ENCODE measurements around the gene USP9X. TPM values are rescaled to one million over a fixed set of nuclear protein-coding genes. Genes with fewer than 3 reads are reported as not detected.

USP9X gene
- total and polyA plus RNA-seq, 2 of the 8 experiments (the other 6 are each of a cell fraction or from before 2014, with no cell fraction given), result 79.2 to 300 TPM

DNA sequence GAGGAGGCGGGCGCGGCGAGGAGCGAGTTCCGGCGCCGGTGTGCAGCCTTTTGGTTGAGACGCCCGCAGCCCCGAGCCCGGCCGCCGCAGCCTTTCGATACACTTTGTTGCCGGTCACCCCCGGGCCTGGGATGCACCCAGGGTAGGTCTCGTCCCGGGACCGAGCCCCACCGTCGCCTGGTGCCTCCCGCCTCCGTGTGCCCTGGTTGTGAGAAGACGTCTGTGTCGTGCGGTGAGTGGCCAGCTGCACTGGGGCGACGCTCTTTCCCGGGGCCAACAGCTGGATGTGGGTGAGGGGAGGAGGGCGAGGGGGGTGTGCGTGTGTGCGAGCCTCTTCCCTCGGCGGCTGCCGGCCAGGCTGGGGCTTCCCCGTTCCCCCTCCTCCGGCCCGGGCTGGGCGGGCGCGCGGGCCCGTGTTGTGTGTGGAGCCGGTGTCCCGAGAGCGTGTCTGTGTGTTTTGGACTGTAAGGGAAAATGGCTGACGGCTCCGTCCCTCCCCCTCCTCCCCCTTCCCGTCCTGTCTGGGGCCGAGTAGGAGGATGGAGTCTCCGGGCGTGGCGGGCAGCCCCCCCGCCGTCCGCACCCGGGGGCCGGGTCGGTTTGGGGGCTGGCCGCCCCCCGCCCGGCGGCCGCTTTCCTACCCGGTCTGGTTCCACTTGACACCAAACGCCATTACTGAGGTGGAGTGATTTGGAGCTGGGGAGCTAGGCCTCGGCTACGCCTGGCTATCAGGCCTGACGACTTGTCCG is 807 bp downstream of the USP9X start:
- H2AK5ac ChIP-seq (ENCODE audit: low read depth, low read length), result no peak overlapping the region
- H3K9me3 ChIP-seq (ENCODE audit: insufficient read depth in 2 of 2, low read depth in 1 of 2, low read length in 1 of 2), result no peaks in the 10 kb centered on the region
- no peak overlapping the region for H2BK120ac ChIP-seq (replicated peaks; ENCODE audit: low read depth, low read length)
- no peaks in the 10 kb centered on the region for H3K79me1 ChIP-seq (ENCODE audit: low read depth, low read length)
- H4K91ac ChIP-seq (replicated peaks; ENCODE audit: insufficient read length, low read length), result peak overlapping the region; percentile 74
- H3K56ac ChIP-seq (replicated peaks; ENCODE audit: insufficient read length, low read depth, low read length), result peak overlapping the region; percentile 32
- peaks cover 0 to 44% (median 2%) of the 10 kb centered on the region in 4 experiments; a peak in 4 of 8 replicates for H3K36me3 ChIP-seq (ENCODE audit: control insufficient read depth in 2 of 4, insufficient read depth in 4 of 4, low read length in 3 of 4)
- H3K4me1 ChIP-seq (replicated peaks in 1 of 4; ENCODE audit: control insufficient read depth in 3 of 4, insufficient read depth in 4 of 4, low read length in 3 of 4), result peaks cover 0 to 3% (median 0%) of the 10 kb centered on the region in 4 experiments; a peak in 1 of 7 replicates
- ChIA-PET CTCF (ENCODE audit: partially characterized antibody) (interaction anchor here (1.5 kb wide), 1 partner anchor 60 kb away, joined by 3 read pairs; no protein-coding TSS in a partner anchor), POLR2A (ENCODE audit: partially characterized antibody) (interaction anchor here (0.9 to 4.4 kb wide), 12 partner anchors 10 to 58 kb away, joined by 3 to 19 read pairs (median 4); no protein-coding TSS in a partner anchor)
- H3K4me3 ChIP-seq (ENCODE audit: extremely low read depth in 1 of 4, insufficient read depth in 2 of 4, low read depth in 3 of 4, low read length in 4 of 4), result peak overlapping the region; percentile 77 to 100 (median 90)
- H3K79me2 ChIP-seq (ENCODE audit: control insufficient read depth in 1 of 2, insufficient read depth in 2 of 2, low read length in 2 of 2), result peaks cover 40 to 71% of the 10 kb centered on the region in 2 experiments
- no peak overlapping the region for H3K4ac ChIP-seq (replicated peaks; ENCODE audit: insufficient read length, low read depth, low read length)
- no peak overlapping the region; the same call in 1 of the 2 replicates for H4K8ac ChIP-seq (ENCODE audit: extremely low read depth, insufficient read depth, low read length)
- peak overlapping the region; percentile 85 for H3K27ac ChIP-seq (ENCODE audit: low read depth, low read length)
- H3K14ac ChIP-seq (ENCODE audit: insufficient read length), result peak overlapping the region; percentile 80
- H4K5ac ChIP-seq (ENCODE audit: insufficient read length, low read depth, low read length), result peak overlapping the region; percentile 66
- H2BK20ac ChIP-seq (ENCODE audit: low read length), result no peak overlapping the region
- H2AFZ ChIP-seq (ENCODE audit: low read length), result no peak overlapping the region
- DNase-seq (ENCODE audit: low read depth in 1 of 2, low spot score in 2 of 2) (peak in 1 of 2 experiments; percentile 53), FAIRE-seq (no peak)
- H3K23me2 ChIP-seq (ENCODE audit: low read depth, low read length), result no peaks in the 10 kb centered on the region
- H2BK15ac ChIP-seq (ENCODE audit: low read length), result no peak overlapping the region
- H4K20me1 ChIP-seq (replicated peaks in 1 of 2; ENCODE audit: control insufficient read depth in 1 of 2, insufficient read depth in 2 of 2, low read length in 2 of 2), result peaks cover 1 to 11% of the 10 kb centered on the region in 2 experiments
- peak overlapping the region; percentile 52 for H2BK5ac ChIP-seq (ENCODE audit: low read depth, low read length)
- no peak overlapping the region; the same call in 1 of the 2 replicates for H3K18ac ChIP-seq (ENCODE audit: extremely low read depth, low read length)
- H3K27me3 ChIP-seq (replicated peaks in 1 of 4; ENCODE audit: control insufficient read depth in 3 of 4, extremely low read depth in 1 of 4, insufficient read depth in 3 of 4, low read length in 3 of 4), result no peaks in the 10 kb centered on the region
- no peak overlapping the region for H2BK12ac ChIP-seq (ENCODE audit: low read depth, low read length)
- H3K9ac ChIP-seq (replicated peaks in 1 of 4; ENCODE audit: extremely low read depth in 1 of 4, low read depth in 3 of 4, low read length in 3 of 4), result peak overlapping the region; percentile 76 to 89 (median 84)
- no peak overlapping the region for H3K23ac ChIP-seq (ENCODE audit: insufficient read length)
- TF ChIP-seq POLR2AphosphoS5 (IDR thresholded peaks at IDR 0.05; ENCODE audit: low read depth, low read length), result peak; percentile 63
- peak; percentile 33; the same call in 1 of the 2 replicates for TF ChIP-seq YY1 (IDR thresholded peaks at IDR 0.05; ENCODE audit: low read depth, low read length)
- TF ChIP-seq PHF8 (conservative IDR thresholded peaks at IDR 0.05; ENCODE audit: low read depth, low read length), result 0 out of 2 replicates have a peak, but pooled peaks have one; percentile 30
- no peak for TF ChIP-seq CEBPB (IDR thresholded peaks at IDR 0.05; ENCODE audit: low read depth, low read length)
- TF ChIP-seq RXRA (IDR thresholded peaks at IDR 0.05; ENCODE audit: insufficient read depth, low read depth, low read length), result no peak
- 0 out of 3 replicates have a peak, but pooled peaks of 1 of the 2 experiments have one; percentile 39 for TF ChIP-seq POLR2A (IDR thresholded peaks at IDR 0.05; ENCODE audit: control extremely low read depth in 1 of 2, low read depth in 2 of 2, low read length in 2 of 2)
- TF ChIP-seq KDM4A (IDR thresholded peaks at IDR 0.05; ENCODE audit: low read depth, low read length, severe bottlenecking), result no peak
- H3K4me2 ChIP-seq (ENCODE audit: insufficient read depth in 1 of 2, low read depth in 2 of 2, low read length in 2 of 2), result peak overlapping the region; percentile 17 to 56
- 0% methylated on average over 7 of the region's 71 CpGs; no CpG with 5 or more reads in 1 of the 2 experiments for WGBS, 2 experiments (ENCODE audit: extremely low coverage in 1 of 2, insufficient coverage in 1 of 2, insufficient read length in 1 of 2, insufficient replicate concordance in 2 of 2, low coverage in 1 of 2, low lambda C conversion rate in 2 of 2, missing lambda C conversion rate in 1 of 2)

All from H1 (cell line).